8988T (cell line): ENCODE data around the gene NR2E3.

ENCODE experiments used
- DNase-seq: peaks from one replicate; pipeline ENCODE4 v3.0.0; 2011

The NR2E3 gene

GRCh38 chr15:71810256-71811035 lies at the start of gene NR2E3:
Gene NR2E3, plus strand, starts transcription at chr15:71810554. Its CDS starts 190 bp downstream, at chr15:71810744.
- no peak for DNase-seq

DNA sequence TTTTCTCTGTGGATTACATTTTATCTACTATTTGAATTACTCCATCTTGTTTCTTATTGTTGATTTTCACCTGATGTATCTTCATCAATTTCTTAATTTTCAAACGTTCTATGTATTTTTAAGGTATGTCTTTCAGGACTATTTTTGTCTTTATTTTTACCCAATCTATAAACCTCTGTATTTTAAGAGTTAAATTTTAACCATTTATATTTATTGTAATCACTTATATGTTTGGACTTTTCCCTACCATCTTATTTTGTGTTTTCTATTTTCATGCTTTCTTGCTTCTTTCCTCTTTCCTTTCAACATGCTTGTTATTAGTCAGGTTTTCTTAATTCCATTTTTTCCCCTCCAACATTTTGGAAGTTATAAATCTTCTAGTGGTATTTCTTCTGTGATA lies 49.5 kb upstream of the NR2E3 start:
- no peak for DNase-seq

- no peak for DNase-seq
Observed at GRCh38 chr15:71761649-71762048, 48.7 kb upstream of the NR2E3 start.

DNA sequence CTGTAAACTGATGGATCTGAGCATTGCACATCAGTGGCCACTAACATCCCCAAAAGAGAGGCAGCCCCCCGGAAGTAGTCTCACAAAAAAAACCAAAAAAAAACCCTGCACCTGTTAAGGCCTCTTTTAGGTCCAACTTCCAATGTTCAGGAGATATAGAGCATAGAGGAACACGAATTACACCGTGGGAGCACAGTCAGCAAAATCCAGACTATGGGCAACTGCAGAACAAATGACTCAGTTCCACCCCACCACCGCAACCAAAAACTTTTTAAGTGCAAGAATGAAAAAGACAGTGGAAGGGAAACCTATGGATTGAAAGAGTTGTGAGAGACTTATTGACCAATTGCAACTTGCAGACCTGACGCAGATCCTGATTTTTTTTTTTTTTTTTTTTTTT lies 42.2 kb upstream of the NR2E3 start:
- DNase-seq = no peak

DNA sequence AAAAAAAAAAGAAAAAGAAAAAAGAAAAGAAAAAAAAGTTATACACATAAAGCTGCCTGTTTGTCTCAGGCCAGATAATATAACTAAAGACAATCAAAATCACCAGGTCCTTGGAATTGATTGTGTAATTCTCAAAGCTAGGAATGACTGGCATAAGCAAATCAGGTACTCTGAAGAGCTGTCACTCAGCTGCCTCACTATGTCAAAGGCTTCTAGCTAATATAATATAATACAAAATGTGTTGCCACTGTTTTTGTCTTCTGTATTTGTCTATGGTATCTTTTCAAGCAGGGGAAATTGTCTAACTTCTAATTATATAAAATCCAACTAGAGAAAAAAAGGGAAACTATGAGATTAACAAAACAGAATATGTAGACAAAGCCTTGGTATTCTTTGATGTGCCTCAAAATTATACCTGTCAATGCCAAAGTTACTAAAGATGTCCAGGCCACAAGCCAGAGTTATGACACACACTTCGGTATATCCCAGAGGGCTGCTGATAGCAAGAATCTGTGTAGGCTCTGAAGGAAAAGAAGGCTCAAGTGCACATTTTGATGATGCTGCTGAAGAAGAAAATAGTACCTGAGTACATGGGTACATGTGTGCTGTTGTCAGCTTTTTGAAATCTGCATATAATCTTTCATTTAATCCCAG lies 37.0 kb upstream of the NR2E3 start:
- DNase-seq = no peak

DNA sequence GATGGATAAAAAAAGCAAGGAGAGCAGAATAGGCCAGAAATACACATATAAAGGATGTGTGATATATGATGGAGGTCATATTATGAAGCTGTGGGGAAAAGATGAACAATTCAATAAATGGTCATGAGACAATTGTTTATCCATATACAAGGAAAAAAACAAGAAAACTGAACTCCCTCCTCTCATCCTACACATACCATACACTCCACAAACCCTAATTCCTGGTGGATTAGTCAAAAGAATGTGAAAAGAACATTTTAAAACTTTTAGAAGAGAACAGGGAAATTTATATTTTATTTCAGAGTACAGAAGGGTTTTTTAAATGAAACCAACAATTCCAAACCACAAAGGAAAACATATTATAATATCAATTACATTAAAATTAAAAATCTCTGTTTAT lies 34.5 kb upstream of the NR2E3 start:
- DNase-seq = no peak

- DNase-seq = no peak
Observed at GRCh38 chr15:71776304-71776703, 34.0 kb upstream of the NR2E3 start.

GRCh38 chr15:71777216-71777943 lies 33.0 kb upstream of the NR2E3 start:
- DNase-seq = no peak

- DNase-seq = no peak
Observed at GRCh38 chr15:71779073-71779797, 31.1 kb upstream of the NR2E3 start.

GRCh38 chr15:71780115-71780976 lies 30.0 kb upstream of the NR2E3 start:
- peak; percentile 35 for DNase-seq

DNA sequence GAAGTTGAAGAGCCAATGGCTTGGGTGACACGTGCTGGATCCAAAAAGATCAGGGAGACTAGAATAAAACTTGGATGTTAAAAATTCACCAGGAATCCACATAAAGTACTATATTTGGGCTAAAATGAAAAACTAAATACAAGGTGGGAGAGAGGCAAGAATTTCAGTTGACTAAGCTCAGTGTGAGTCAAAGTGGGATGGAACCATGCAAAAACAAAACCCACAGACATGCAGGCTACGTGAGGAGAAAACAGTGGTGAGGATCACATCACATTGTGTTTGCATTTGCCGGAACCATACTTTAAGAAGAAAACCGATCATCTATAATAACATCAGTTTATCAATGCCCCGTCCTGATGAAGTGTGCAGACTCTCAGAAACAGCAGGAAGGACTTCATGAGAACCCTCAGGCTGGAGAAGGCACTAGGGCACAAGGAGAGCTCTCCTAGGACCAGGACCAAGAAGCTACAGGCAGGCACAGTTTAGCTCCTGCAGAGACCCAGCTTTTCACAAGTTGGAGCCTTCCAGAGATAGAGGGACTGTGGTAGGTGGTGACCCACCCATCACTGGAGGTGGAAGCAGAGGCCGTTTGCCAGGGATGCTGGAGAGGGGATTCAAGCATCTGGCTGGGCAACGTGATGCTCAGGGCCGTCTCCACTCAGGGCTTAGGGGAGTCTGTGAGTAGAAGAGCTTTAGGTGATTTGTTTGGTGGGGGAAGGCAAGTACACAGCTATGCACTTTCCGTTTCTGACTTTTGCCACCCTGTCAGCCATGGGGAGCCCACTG lies 29.0 kb upstream of the NR2E3 start:
- no peak for DNase-seq

GRCh38 chr15:71781965-71782265 lies 28.4 kb upstream of the NR2E3 start:
- no peak for DNase-seq

DNA sequence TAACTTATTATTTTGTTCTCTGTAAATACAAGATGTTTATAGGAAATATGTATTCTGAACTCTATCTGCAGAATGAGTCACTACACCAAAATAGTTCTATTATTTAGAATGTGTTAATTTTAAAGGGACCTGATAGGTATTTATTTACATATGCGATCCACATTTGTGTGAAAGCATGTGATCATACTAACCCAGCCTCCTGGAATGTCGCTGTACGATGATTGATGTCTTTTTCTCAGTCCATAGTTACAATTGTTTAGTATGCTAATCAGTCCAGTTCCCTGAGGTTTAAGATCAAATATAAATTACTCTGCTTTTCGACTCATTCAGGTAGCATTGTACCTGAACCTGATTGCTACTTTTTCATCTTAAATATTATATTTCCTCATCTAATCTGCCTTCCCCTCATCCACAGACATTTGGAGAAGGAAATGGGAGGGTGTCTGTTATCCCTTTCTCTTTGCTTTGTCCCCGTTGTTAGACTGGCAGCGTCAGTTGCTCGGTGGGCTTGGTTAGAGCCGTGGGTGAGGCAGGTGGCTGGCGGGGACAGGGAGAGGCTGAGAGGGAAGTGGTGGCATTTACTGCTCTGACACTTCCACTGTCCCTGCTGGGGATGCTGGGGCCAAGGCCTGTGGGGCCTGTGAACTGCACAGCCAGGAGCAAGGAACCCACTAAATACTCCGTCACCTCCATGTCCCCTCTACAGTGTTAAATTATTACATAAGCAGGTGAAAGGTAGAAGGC lies 27.8 kb upstream of the NR2E3 start:
- DNase-seq = no peak

DNA sequence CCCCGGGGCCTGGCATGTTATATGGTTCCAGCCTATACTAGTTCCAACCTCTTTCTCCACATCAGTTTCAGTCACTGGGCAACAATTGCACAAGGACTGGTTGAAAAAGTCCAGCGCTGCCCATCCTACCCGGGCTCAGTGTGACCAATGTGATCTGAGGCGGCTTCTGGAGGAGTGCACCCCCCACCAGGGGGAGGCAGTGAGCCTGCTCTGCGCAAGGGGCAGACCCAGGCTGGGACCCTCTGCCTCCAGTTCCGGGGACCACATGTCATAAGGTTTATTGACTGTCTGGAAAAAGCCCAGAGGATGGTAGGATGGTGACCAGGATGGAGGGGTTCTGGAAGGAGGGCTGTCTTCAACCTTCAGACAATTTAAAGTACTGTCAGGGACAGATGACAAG lies 25.6 kb upstream of the NR2E3 start:
- no peak for DNase-seq

DNA sequence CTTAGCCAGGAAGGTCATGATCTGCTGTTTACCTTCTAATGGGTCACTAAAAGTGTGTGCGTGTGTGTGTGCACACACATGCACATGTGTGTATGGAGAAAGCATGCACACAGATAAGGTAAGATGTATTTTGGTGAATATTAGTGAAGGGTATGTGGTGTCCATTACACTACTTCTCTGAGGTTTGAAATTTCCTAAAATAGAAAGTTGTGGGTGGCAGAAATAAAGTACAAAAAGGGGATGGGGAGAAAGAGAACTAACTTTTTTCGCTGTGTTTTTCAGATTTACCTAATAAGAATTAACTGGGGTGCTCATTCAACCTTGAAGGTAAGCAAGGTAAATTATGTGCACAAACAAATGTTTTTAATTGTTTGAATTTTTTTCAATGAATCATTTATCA lies 24.4 kb upstream of the NR2E3 start:
- no peak for DNase-seq

GRCh38 chr15:71786673-71787072 lies 23.7 kb upstream of the NR2E3 start:
- no peak for DNase-seq

- no peak for DNase-seq
Observed at GRCh38 chr15:71788646-71789579, 21.4 kb upstream of the NR2E3 start.

GRCh38 chr15:71789616-71790015 lies 20.7 kb upstream of the NR2E3 start:
- no peak for DNase-seq

GRCh38 chr15:71790081-71790480 lies 20.3 kb upstream of the NR2E3 start:
- no peak for DNase-seq

DNA sequence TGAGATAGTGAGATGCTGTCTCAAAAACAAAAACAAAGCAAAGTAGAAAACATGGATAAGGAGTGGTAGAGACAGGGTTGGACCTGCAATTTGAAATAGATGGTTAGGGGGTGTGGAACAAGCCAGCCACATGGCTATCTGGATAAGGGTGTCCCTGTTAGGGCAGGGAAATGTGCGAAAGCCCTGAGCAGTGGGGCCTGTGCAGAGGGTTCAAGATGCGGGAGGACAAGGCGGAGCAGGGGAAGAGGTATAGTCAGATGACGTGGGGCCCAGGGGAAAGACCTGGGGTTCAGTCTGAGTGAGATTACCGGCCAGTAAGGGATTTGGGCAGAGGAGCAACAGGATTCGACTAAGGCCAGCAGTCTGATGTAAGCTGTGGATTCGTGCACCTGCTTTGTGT lies 18.4 kb upstream of the NR2E3 start:
- no peak for DNase-seq
